SK-N-SH (cell line): ENCODE data around the gene SWI5. TPM values are rescaled to one million over a fixed set of nuclear protein-coding genes. Genes with fewer than 3 reads are reported as not detected.

Experiments used
- CTCF ChIA-PET: fragments of 300-600, 350-600 bp; formaldehyde crosslinking; extraction: SDS; loops from one replicate; lab custom pipeline; 2021; lab: Yijun Ruan, JAX
- POLR2A ChIA-PET: fragments of 350-600 bp; sonication (Branson Sonifier 250); formaldehyde crosslinking; extraction: SDS; loops from one replicate; lab custom pipeline; 2020; ENCODE audit warnings: antibody characterized with exemption, inconsistent platforms; lab: Yijun Ruan, JAX
- DNase-seq: peaks from one replicate; pipeline ENCODE4 v3.0.0; 2012
- H2AFZ ChIP-seq: fragments of 200-600 bp; sonication (generic); 2 replicates; pipeline ENCODE4 v1.8.1; 2016; ENCODE audit warnings: antibody characterized with exemption, mild to moderate bottlenecking, low read depth
- H3F3A ChIP-seq: fragments of 200-600 bp; sonication (generic); replicated peaks from 2 replicates; pipeline ENCODE3; 2016; ENCODE audit warnings: antibody characterized with exemption, mild to moderate bottlenecking; ENCODE audit not compliant: insufficient read depth
- H3K27ac ChIP-seq, 2 experiments: fragments of 200-500 bp in 1 of 2; fragments of 200-600 bp in 1 of 2; sonication (Bioruptor generic) in 1 of 2; sonication (generic), shearing (Covaris generic) in 1 of 2; 2 replicates each; pipeline versions ENCODE4 v1.5.1 to v1.6.1; 2014 to 2016; ENCODE audit warnings: low read depth in 2 of 2, inconsistent platforms in 1 of 2, low read length in 1 of 2, mild to moderate bottlenecking in 1 of 2, mixed read lengths in 1 of 2
- H3K27me3 ChIP-seq: fragments of 200-600 bp; sonication (generic), shearing (Covaris generic); 2 replicates; pipeline ENCODE4 v1.6.1; 2016; ENCODE audit warnings: mixed run types; ENCODE audit not compliant: insufficient read depth
- H3K36me3 ChIP-seq, 2 experiments: fragments of 200-500 bp in 1 of 2; fragments of 200-600 bp in 1 of 2; sonication (Bioruptor generic) in 1 of 2; sonication (generic) in 1 of 2; replicated peaks in 1 of 2; 2 replicates each; pipeline versions ENCODE3 to v1.5.1; 2014 to 2016; ENCODE audit warnings: low read length in 1 of 2, mild to moderate bottlenecking in 1 of 2; ENCODE audit not compliant: insufficient read depth in 2 of 2, control insufficient read depth in 1 of 2
- H3K4me1 ChIP-seq, 2 experiments: fragments of 200-500 bp in 1 of 2; fragments of 200-600 bp in 1 of 2; sonication (Bioruptor generic) in 1 of 2; sonication (generic), shearing (Covaris generic) in 1 of 2; 2 replicates each; pipeline versions ENCODE4 v1.5.1 to v1.6.1; 2014 to 2016; ENCODE audit warnings: low read depth in 1 of 2, low read length in 1 of 2, mixed run types in 1 of 2; ENCODE audit not compliant: insufficient read depth in 2 of 2, control insufficient read depth in 1 of 2
- H3K4me2 ChIP-seq: fragments of 200-600 bp; sonication (generic), shearing (Covaris generic); 2 replicates; pipeline ENCODE4 v1.6.1; 2017; ENCODE audit warnings: mixed run types
- H3K4me3 ChIP-seq, 2 experiments: fragments of 200-500 bp in 1 of 2; fragments of 200-600 bp in 1 of 2; sonication (Bioruptor generic) in 1 of 2; sonication (generic), shearing (Covaris generic) in 1 of 2; 2 replicates each; pipeline versions ENCODE4 v1.5.1 to v1.8.1; 2014 to 2016; ENCODE audit warnings: low read depth in 2 of 2, inconsistent platforms in 1 of 2, low read length in 1 of 2, mild to moderate bottlenecking in 1 of 2, mixed read lengths in 1 of 2, moderate library complexity in 1 of 2
- H3K79me2 ChIP-seq: fragments of 200-600 bp; sonication (generic); 2 replicates; pipeline ENCODE4 v1.8.1; 2017; ENCODE audit warnings: mild to moderate bottlenecking; ENCODE audit not compliant: insufficient read depth
- H3K9ac ChIP-seq: fragments of 200-600 bp; sonication (generic); 2 replicates; pipeline ENCODE4 v1.6.1; 2017; ENCODE audit warnings: mixed run types
- H3K9me2 ChIP-seq: fragments of 200-600 bp; sonication (generic); 2 replicates; pipeline ENCODE4 v1.6.1; 2017; ENCODE audit warnings: mixed run types
- H3K9me3 ChIP-seq: fragments of 200-600 bp; sonication (generic); 2 replicates; pipeline ENCODE4 v1.6.1; 2017; ENCODE audit warnings: mixed run types, mild to moderate bottlenecking, moderate library complexity
- H4K20me1 ChIP-seq: fragments of 200-600 bp; sonication (generic); 2 replicates; pipeline ENCODE4 v1.6.1; 2017; ENCODE audit warnings: mild to moderate bottlenecking, mixed run types; ENCODE audit not compliant: insufficient read depth
- CHD2 ChIP-seq: fragments of 150-350 bp; IDR thresholded peaks from 2 replicates; pipeline ENCODE4 v1.6.1; 2018; ENCODE audit warnings: low read length; ENCODE audit not compliant: partially characterized antibody
- ELF1 ChIP-seq: IDR thresholded peaks from 2 replicates; pipeline ENCODE4 v1.4.0; 2012
- EP300 ChIP-seq, 2 experiments: IDR thresholded peaks; 2 replicates each; pipeline versions ENCODE4 v1.4.0 to v1.6.1; 2012; ENCODE audit warnings: borderline replicate concordance in 1 of 2, low read depth in 1 of 2, low read length in 1 of 2
- FOSL2 ChIP-seq: IDR thresholded peaks from 2 replicates; pipeline ENCODE4 v1.4.0; 2012; ENCODE audit warnings: low read depth, mild to moderate bottlenecking, moderate library complexity, borderline replicate concordance
- FOXJ3 ChIP-seq: sonication (generic); formaldehyde crosslinking; IDR thresholded peaks from 2 replicates; pipeline ENCODE4 v1.5.1; 2020; ENCODE audit warnings: mild to moderate bottlenecking, missing genetic modification reagents
- GABPA ChIP-seq: IDR thresholded peaks from 2 replicates; pipeline ENCODE4 v1.4.0; 2012; ENCODE audit warnings: low read depth, mild to moderate bottlenecking
- JUND ChIP-seq: IDR thresholded peaks from 2 replicates; pipeline ENCODE4 v1.4.0; 2012
- NRF1 ChIP-seq: IDR thresholded peaks from 2 replicates; pipeline ENCODE4 v1.6.1; 2012; ENCODE audit warnings: low read depth, mild to moderate bottlenecking, low read length
- POLR2AphosphoS5 ChIP-seq: IDR thresholded peaks from 2 replicates; pipeline ENCODE4 v1.6.1; 2012; ENCODE audit warnings: low read depth, low read length
- RAD21 ChIP-seq: IDR thresholded peaks from 2 replicates; pipeline ENCODE4 v1.6.1; 2012; ENCODE audit warnings: mild to moderate bottlenecking, low read length
- RXRA ChIP-seq: IDR thresholded peaks from 2 replicates; pipeline ENCODE4 v1.4.0; 2012; ENCODE audit warnings: low read depth, mild to moderate bottlenecking, borderline replicate concordance
- SMC3 ChIP-seq: IDR thresholded peaks from 2 replicates; pipeline ENCODE4 v1.6.1; 2012; ENCODE audit warnings: low read depth, low read length, improper control_type of control experiment
- TAF1 ChIP-seq: IDR thresholded peaks from 2 replicates; pipeline ENCODE4 v1.6.1; 2012; ENCODE audit warnings: low read depth, mild to moderate bottlenecking, low read length, moderate library complexity, borderline replicate concordance
- WGBS: methylation state at CpG from one replicate; pipeline ENCODE4 v1.1.6; 2017; ENCODE audit warnings: low lambda C conversion rate; 5-methylcytosine and 5-hydroxymethylcytosine counted together
- polyA plus RNA-seq, 3 experiments: library from polyadenylated mRNA; depleted of rRNA; stranded (reverse); fragments of >200 nt; gene quantifications; 2 replicates each; pipeline ENCODE4 v1.2.3, GENCODE V29; 2012
- TF ChIP-seq, protein P1 (sequence below): IDR thresholded peaks from 2 replicates; pipeline ENCODE4 v1.4.0; 2012; ENCODE audit warnings: low read depth, borderline replicate concordance
- TF ChIP-seq, protein P2 (sequence below): IDR thresholded peaks from 2 replicates; pipeline ENCODE4 v1.4.0; 2012; ENCODE audit warnings: low read depth, borderline replicate concordance
- TF ChIP-seq, protein P3 (sequence below): fragments of 200-600 bp; sonication (generic); IDR thresholded peaks from 2 replicates; pipeline ENCODE4 v1.6.1; 2017; ENCODE audit warnings: antibody characterized with exemption, mild to moderate bottlenecking, moderate library complexity
- TF ChIP-seq, protein P4 (sequence below): IDR thresholded peaks from 2 replicates; pipeline ENCODE4 v1.4.0; 2012; ENCODE audit warnings: low read depth
- TF ChIP-seq, protein P5 (sequence below): IDR thresholded peaks from 2 replicates; pipeline ENCODE4 v1.6.1; 2012; ENCODE audit warnings: mild to moderate bottlenecking, low read depth, low read length, moderate library complexity
- TF ChIP-seq, protein P6 (sequence below): IDR thresholded peaks from 2 replicates; pipeline ENCODE4; 2012

SWI5 gene
- polyA plus RNA-seq, 1 of the 3 experiments (the other 2 are of a cell fraction) = 84.1 TPM

DNA sequence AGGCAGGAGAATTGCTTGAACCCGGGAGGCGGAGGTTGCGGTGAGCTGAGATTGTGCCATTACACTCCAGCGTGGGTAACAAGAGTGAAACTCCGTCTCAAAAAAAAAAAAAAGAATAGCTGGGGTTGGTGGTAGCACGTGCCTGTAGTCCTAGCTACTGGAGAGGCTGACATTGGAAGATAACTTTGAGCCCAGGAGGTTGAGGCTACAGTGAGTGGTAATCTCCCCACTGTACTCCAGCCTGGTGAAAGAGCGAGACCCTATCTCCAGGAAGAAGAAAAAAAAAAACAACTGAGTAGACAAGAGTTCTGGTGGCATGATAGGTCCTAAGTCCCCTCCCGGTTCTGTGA lies 26.5 kb upstream of the SWI5 start:
- Histone ChIP-seq H4K20me1 (no peaks in the 10 kb centered on the region), H3K27ac (no peak overlapping the region), H3K9ac (no peak overlapping the region), H2AFZ (no peak overlapping the region), H3K27me3 (no peaks in the 10 kb centered on the region), H3K4me2 (no peak overlapping the region), H3K4me3 (no peak overlapping the region), H3F3A (no peaks in the 10 kb centered on the region), H3K9me2 (no peaks in the 10 kb centered on the region), H3K79me2 (no peaks in the 10 kb centered on the region), H3K9me3 (no peaks in the 10 kb centered on the region), H3K4me1 (peaks cover 16 to 20% of the 10 kb centered on the region in 2 experiments), H3K36me3 (peaks cover 0 to 7% of the 10 kb centered on the region in 2 experiments)
- ChIA-PET CTCF (interaction anchor here (1.3 kb wide), 1 partner anchor 46 kb away, joined by 3 read pairs; no protein-coding TSS in a partner anchor), POLR2A (interaction anchor here (0.6 kb wide), 1 partner anchor 8 kb away, joined by 3 read pairs; no protein-coding TSS in a partner anchor)
- WGBS = 93% methylated on average over 8 of the region's 8 CpGs
- TF ChIP-seq GABPA = no peak
- no peak for TF ChIP-seq TAF1
- TF ChIP-seq RXRA = no peak
- no peak for TF ChIP-seq EP300 (IDR thresholded peaks at IDR 0.05; ENCODE audit: borderline replicate concordance in 1 of 2, low read depth in 1 of 2, low read length in 1 of 2)
- TF ChIP-seq RAD21 = no peak
- TF ChIP-seq, protein P1, sequence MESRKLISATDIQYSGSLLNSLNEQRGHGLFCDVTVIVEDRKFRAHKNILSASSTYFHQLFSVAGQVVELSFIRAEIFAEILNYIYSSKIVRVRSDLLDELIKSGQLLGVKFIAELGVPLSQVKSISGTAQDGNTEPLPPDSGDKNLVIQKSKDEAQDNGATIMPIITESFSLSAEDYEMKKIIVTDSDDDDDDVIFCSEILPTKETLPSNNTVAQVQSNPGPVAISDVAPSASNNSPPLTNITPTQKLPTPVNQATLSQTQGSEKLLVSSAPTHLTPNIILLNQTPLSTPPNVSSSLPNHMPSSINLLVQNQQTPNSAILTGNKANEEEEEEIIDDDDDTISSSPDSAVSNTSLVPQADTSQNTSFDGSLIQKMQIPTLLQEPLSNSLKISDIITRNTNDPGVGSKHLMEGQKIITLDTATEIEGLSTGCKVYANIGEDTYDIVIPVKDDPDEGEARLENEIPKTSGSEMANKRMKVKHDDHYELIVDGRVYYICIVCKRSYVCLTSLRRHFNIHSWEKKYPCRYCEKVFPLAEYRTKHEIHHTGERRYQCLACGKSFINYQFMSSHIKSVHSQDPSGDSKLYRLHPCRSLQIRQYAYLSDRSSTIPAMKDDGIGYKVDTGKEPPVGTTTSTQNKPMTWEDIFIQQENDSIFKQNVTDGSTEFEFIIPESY = no peak
- TF ChIP-seq, protein P2, sequence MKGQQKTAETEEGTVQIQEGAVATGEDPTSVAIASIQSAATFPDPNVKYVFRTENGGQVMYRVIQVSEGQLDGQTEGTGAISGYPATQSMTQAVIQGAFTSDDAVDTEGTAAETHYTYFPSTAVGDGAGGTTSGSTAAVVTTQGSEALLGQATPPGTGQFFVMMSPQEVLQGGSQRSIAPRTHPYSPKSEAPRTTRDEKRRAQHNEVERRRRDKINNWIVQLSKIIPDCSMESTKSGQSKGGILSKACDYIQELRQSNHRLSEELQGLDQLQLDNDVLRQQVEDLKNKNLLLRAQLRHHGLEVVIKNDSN = no peak
- no peak for TF ChIP-seq CHD2
- TF ChIP-seq JUND = no peak
- TF ChIP-seq FOXJ3 (CRISPR knock-in tag) = no peak
- TF ChIP-seq, protein P3, sequence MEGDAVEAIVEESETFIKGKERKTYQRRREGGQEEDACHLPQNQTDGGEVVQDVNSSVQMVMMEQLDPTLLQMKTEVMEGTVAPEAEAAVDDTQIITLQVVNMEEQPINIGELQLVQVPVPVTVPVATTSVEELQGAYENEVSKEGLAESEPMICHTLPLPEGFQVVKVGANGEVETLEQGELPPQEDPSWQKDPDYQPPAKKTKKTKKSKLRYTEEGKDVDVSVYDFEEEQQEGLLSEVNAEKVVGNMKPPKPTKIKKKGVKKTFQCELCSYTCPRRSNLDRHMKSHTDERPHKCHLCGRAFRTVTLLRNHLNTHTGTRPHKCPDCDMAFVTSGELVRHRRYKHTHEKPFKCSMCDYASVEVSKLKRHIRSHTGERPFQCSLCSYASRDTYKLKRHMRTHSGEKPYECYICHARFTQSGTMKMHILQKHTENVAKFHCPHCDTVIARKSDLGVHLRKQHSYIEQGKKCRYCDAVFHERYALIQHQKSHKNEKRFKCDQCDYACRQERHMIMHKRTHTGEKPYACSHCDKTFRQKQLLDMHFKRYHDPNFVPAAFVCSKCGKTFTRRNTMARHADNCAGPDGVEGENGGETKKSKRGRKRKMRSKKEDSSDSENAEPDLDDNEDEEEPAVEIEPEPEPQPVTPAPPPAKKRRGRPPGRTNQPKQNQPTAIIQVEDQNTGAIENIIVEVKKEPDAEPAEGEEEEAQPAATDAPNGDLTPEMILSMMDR = no peak
- TF ChIP-seq, protein P4, sequence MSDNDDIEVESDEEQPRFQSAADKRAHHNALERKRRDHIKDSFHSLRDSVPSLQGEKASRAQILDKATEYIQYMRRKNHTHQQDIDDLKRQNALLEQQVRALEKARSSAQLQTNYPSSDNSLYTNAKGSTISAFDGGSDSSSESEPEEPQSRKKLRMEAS = no peak
- TF ChIP-seq, protein P5, sequence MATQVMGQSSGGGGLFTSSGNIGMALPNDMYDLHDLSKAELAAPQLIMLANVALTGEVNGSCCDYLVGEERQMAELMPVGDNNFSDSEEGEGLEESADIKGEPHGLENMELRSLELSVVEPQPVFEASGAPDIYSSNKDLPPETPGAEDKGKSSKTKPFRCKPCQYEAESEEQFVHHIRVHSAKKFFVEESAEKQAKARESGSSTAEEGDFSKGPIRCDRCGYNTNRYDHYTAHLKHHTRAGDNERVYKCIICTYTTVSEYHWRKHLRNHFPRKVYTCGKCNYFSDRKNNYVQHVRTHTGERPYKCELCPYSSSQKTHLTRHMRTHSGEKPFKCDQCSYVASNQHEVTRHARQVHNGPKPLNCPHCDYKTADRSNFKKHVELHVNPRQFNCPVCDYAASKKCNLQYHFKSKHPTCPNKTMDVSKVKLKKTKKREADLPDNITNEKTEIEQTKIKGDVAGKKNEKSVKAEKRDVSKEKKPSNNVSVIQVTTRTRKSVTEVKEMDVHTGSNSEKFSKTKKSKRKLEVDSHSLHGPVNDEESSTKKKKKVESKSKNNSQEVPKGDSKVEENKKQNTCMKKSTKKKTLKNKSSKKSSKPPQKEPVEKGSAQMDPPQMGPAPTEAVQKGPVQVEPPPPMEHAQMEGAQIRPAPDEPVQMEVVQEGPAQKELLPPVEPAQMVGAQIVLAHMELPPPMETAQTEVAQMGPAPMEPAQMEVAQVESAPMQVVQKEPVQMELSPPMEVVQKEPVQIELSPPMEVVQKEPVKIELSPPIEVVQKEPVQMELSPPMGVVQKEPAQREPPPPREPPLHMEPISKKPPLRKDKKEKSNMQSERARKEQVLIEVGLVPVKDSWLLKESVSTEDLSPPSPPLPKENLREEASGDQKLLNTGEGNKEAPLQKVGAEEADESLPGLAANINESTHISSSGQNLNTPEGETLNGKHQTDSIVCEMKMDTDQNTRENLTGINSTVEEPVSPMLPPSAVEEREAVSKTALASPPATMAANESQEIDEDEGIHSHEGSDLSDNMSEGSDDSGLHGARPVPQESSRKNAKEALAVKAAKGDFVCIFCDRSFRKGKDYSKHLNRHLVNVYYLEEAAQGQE = no peak
- no peak for TF ChIP-seq POLR2AphosphoS5
- no peak for TF ChIP-seq SMC3
- TF ChIP-seq FOSL2 = no peak
- TF ChIP-seq NRF1 = no peak
- TF ChIP-seq, protein P6, sequence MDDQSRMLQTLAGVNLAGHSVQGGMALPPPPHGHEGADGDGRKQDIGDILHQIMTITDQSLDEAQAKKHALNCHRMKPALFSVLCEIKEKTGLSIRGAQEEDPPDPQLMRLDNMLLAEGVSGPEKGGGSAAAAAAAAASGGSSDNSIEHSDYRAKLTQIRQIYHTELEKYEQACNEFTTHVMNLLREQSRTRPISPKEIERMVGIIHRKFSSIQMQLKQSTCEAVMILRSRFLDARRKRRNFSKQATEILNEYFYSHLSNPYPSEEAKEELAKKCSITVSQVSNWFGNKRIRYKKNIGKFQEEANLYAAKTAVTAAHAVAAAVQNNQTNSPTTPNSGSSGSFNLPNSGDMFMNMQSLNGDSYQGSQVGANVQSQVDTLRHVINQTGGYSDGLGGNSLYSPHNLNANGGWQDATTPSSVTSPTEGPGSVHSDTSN = no peak
- no peak for TF ChIP-seq ELF1
- DNase-seq = no peak
